BLaER1 treated with 17β-estradiol and CSF1 and Interleukin-3, amounts not matched to agents 10 nM and 100 nM (cell line): Measurements from ENCODE around the gene SOBP.

ENCODE experiments used
- H3K27ac ChIP-seq, 11 experiments: shearing (Covaris generic); formaldehyde crosslinking; 2 replicates each; pipeline ENCODE4 v1.8.1; 2022
- H3K27me3 ChIP-seq, 11 experiments: shearing (Covaris generic); formaldehyde crosslinking; 2 replicates each; pipeline ENCODE4 v1.8.1; 2022
- H3K36me3 ChIP-seq, 11 experiments: shearing (Covaris generic); formaldehyde crosslinking; 2 replicates each; pipeline ENCODE4 v1.8.1; 2022
- H3K4me1 ChIP-seq, 10 experiments: shearing (Covaris generic); formaldehyde crosslinking; 2 replicates each; pipeline ENCODE4 v1.8.1; 2022
- H3K4me2 ChIP-seq, 11 experiments: shearing (Covaris generic); formaldehyde crosslinking; 2 replicates each; pipeline ENCODE4 v1.8.1; 2022
- H3K4me3 ChIP-seq, 10 experiments: shearing (Covaris generic); formaldehyde crosslinking; 2 replicates each; pipeline ENCODE4 v1.8.1; 2022
- H3K9ac ChIP-seq, 11 experiments: shearing (Covaris generic); formaldehyde crosslinking; 2 replicates each; pipeline ENCODE4 v1.8.1; 2022
- H3K9me3 ChIP-seq, 11 experiments: shearing (Covaris generic); formaldehyde crosslinking; replicated peaks in 1 of 11; 2 replicates each; pipeline ENCODE4 v1.8.1; 2022
- H4K20me1 ChIP-seq, 11 experiments: shearing (Covaris generic); formaldehyde crosslinking; 2 replicates each; pipeline ENCODE4 v1.8.1; 2022
- Cebpa-rat ChIP-seq, 11 experiments: shearing (Covaris generic); IDR thresholded peaks; 2 replicates each; pipeline ENCODE4 v1.8.1; 2022

Gene SOBP

DNA sequence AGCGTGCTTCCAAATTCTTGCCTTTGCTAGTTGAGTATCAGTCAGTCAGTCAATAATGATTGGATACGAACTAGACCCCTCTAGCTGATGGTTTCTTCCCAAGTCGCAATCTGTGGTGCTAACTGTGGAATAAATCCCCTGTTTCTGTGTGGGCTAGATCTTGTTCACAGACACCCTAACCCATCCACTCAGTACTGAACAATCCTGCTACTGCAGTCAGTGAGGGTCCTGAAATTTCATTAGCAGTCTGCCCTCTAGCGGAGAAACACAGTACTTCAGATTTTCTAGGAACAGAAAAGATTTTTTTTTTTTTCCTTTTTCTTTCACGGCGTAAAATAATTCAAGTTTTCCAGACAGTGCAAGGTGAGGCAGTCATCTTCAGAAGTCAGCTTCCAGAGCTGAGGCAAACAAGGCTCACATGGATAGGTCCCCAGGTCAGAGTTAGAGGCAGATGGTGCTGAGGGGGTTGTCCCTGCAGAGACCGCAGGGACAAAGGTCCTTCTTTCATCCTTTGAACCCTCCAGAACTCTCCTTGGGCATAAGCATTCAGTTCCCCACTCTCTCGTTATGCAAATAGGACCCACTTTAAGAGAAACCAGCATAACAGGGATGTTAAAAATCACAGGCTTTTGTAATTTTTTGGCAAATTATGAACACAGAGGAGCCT is 214.6 kb downstream of the SOBP start:
- Histone ChIP-seq H3K36me3 (no peaks in the 10 kb centered on the region), H3K4me3 (no peak overlapping the region), H3K9ac (no peak overlapping the region), H3K4me1 (peaks cover 0 to 19% (median 9%) of the 10 kb centered on the region in 10 experiments; a peak in 11 of 20 replicates), H3K9me3 (no peaks in the 10 kb centered on the region), H3K27me3 (no peaks in the 10 kb centered on the region; a peak in 1 of 22 replicates), H4K20me1 (no peaks in the 10 kb centered on the region), H3K27ac (no peak overlapping the region), H3K4me2 (no peak overlapping the region)
- TF ChIP-seq Cebpa-rat (IDR thresholded peaks at IDR 0.05): no peak

DNA sequence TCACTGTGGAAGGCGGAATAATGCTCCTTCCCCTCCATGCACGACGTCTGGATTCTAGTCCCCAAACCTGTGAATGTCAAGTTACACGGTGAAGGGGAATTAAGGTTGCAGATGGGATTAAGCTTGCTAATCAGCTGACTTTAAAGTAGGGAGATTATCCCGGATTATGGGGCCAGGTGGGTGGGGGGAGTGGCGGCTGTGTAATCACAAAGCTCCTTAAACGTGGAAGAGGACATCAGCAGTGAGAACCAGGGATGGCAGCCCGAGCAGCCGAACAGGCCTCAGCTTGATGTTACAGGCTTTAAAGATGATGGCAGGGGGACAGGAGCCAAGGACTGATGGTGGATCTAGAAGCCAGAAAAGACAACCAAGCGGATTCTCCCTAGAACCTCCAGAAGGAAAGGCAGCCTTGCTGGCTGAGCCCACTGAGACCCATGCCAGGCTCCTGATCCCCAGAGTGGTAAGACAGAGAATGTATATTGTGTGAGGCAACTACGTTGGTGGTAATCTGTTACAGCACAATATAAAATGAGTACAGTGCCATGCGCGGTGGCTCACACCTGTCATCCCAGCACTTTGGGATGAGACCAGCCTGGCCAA is 216.7 kb downstream of the SOBP start:
- Histone ChIP-seq H3K9me3 (no peaks in the 10 kb centered on the region), H3K4me2 (no peak overlapping the region), H3K9ac (no peak overlapping the region), H3K4me3 (no peak overlapping the region), H4K20me1 (no peaks in the 10 kb centered on the region), H3K36me3 (no peaks in the 10 kb centered on the region), H3K27me3 (no peaks in the 10 kb centered on the region), H3K27ac (no peak overlapping the region), H3K4me1 (peaks cover 0 to 13% (median 7%) of the 10 kb centered on the region in 10 experiments; a peak in 12 of 20 replicates)
- no peak for TF ChIP-seq Cebpa-rat (IDR thresholded peaks at IDR 0.05)

DNA sequence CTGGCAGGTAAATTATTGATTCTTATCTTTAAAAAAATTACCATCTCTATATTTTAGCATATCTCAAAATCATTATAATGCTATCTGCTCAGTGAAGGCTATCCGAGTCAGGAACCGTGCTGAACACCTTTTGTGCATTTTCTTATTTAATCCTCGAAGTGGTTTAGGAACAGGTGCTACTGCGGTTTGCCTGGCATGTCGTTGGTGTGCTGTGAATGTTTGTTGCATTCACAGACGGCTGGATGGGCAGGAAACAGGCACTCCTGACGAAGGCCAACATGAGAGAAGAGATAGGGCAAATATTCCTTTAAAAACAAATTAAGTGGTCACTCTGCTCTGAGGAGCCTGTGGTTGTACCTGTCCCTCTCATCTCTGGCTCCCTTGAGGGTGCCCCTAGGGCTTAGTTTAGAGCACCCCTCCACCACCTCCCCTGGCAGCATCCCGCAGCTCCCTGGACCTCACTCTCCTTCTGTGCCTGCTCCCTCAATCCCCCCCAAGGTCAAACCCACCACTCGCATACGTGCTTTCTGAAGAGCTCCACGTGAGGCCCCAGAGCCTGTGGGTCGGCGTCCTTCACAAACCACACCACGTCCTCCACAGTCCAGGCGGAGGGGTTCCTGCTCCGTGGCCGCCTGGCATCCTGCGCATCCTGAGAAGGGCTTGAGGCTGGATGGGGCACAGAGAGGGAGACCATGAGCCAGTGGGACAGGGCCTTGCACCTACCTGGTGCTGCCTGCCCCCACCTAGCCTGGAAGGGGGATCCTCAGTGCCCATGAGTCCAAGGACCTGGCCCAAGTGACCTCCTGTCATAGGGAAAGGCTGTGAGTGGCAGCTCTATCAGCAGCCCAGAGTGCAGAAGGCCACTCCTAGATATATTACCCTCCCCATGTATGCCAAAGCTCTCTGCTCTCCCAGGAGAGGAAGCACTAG is 217.7 kb downstream of the SOBP start:
- Histone ChIP-seq H3K9ac (no peak overlapping the region), H3K27ac (no peak overlapping the region), H3K4me3 (no peak overlapping the region), H3K4me2 (peak overlapping the region in 6 of 11 experiments; percentile 6 to 44 (median 32); a peak in 9 of 22 replicates), H4K20me1 (no peaks in the 10 kb centered on the region), H3K4me1 (peaks cover 6 to 23% (median 17%) of the 10 kb centered on the region in 10 experiments), H3K27me3 (no peaks in the 10 kb centered on the region), H3K36me3 (no peaks in the 10 kb centered on the region), H3K9me3 (no peaks in the 10 kb centered on the region)
- no peak for TF ChIP-seq Cebpa-rat (IDR thresholded peaks at IDR 0.05)

DNA sequence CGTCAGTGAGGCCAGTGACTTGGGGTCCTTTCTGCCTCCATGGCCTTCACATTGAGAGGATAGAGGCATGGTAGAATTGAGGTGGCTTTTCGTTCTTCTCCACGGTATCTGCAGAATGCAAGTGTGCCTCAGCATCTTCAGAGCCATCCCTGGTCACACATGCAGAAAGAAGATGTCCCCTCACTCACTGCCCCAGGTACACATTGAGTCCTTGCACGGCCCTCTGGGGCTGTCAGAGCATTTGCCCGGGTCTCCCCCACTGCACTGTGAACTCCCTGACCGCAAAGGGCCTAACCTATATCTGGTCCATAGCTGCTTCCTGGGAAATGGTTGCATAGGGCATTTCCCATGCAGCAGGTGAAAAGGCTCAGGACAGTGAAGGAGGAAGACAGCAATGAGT is 218.5 kb downstream of the SOBP start:
- Histone ChIP-seq H3K4me2 (no peak overlapping the region), H3K9ac (no peak overlapping the region), H3K4me1 (peaks cover 14 to 31% (median 25%) of the 10 kb centered on the region in 10 experiments), H3K27ac (no peak overlapping the region), H3K36me3 (no peaks in the 10 kb centered on the region), H3K27me3 (no peaks in the 10 kb centered on the region), H4K20me1 (no peaks in the 10 kb centered on the region), H3K4me3 (no peak overlapping the region), H3K9me3 (no peaks in the 10 kb centered on the region)
- TF ChIP-seq Cebpa-rat (IDR thresholded peaks at IDR 0.05): no peak

GRCh38 chr6:107709341-107709740 is 219.4 kb downstream of the SOBP start:
- Histone ChIP-seq H3K9me3 (no peaks in the 10 kb centered on the region), H3K4me3 (no peak overlapping the region), H3K4me2 (no peak overlapping the region), H3K27ac (no peak overlapping the region), H3K9ac (no peak overlapping the region), H3K27me3 (no peaks in the 10 kb centered on the region), H4K20me1 (no peaks in the 10 kb centered on the region), H3K4me1 (peaks cover 18 to 39% (median 32%) of the 10 kb centered on the region in 10 experiments), H3K36me3 (no peaks in the 10 kb centered on the region)
- TF ChIP-seq Cebpa-rat (IDR thresholded peaks at IDR 0.05): no peak
